Measurements from ENCODE around the gene SLC38A11.

DNA sequence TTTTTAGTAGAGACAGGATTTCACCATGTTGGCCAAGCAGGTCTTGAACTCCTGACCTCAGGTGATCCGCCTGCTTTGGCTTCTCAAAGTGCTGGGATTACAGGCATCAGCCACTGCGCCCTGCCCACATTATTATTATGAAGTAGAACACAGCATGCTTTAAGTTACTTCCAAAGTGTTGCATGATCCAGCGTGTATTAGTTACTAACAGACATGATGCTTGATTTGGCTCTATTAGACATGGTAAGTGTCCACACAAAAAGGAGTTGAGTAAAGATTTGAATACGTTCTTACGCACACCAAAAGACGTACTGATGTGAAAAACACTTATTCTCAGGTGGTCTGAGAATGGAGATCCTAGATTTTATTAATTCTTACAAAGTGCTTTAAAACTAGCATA is 50.0 kb downstream of the SLC38A11 start:
- no peak for TF ChIP-seq CTCF (IDR thresholded peaks at IDR 0.05)
- no peak for TF ChIP-seq POLR2A (IDR thresholded peaks at IDR 0.05; ENCODE audit: low read depth)
- no peak for TF ChIP-seq POLR2AphosphoS5 (IDR thresholded peaks at IDR 0.05)
- TF ChIP-seq EP300 (IDR thresholded peaks at IDR 0.05) = no peak
